ENCODE data around the gene LONRF2.

GRCh38 chr2:100238471-100238870 is 83.8 kb downstream of the LONRF2 start:
- TF ChIP-seq L3MBTL2 (conservative IDR thresholded peaks at IDR 0.05), result no peak
- TF ChIP-seq HDGF (IDR thresholded peaks at IDR 0.05; ENCODE audit: borderline replicate concordance), result no peak

All from HEK293T (cell line).